Colon (tissue), 2 donors: Measurements from ENCODE around the gene RTBDN.

Experiments used
- FAIRE-seq: peaks from 2 replicates; lab custom pipeline; 2012; peaks lifted over from hg19 to GRCh38; lab: Jason Lieb, UNC
- donor health status: control.
- donor health status: control.

Gene RTBDN

GRCh38 chr19:12834566-12834943 lies at the start of gene RTBDN:
RTBDN (minus strand) TSS chr19:12834579; CDS start chr19:12829979, 4,600 bp downstream.
- FAIRE-seq = no peak

DNA sequence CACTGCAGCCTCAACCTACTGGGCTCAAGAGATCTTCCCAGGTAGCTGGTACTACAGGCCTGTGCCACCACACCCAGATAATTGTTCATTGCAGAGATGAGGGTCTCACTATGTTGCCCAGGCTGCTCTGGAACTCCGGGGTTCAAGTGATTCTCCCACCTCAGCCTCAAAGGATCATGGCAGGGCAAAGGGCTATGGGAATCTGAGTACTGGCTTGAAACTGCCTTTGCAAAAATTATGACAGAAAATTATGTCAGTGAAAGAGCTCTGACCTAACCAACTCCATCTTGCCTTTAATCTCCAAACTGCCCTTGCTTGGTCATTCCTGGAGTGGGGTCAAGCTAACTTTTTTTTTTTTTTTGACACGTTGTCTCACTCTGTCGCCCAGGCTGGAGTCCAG lies 48.2 kb upstream of the RTBDN start:
- FAIRE-seq = no peak

DNA sequence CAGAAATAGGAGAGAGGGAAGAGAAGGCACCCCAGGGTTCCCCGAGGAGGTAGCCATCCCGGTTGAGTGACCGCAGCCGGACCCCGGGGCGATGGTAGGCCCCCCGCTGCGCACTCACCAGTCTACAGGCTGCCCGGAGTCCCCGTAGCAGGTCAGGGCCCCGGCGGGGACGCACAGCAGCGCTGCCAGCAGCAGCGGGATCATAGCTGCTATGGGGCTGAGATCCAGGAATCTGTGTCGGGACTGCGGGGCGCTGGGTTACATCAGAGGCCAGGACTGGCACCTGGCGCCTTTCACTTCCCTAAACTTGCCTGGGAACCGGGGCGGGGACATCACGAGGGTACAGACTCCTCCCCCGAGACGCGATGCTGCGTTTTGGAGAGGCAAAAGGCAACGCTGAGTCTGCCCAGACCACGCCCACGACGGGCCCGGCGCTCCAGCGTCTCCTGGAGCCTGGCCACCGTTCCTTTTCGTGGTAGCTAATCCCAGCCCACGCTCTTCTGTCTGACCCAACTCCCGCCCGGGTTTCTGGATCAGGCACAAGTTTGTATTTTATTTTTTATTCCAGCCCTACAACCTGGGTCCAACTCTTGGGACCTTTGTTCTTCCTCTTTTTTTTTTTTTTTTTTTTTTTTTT lies 46.9 kb upstream of the RTBDN start, which contains the start of gene DNASE2:
DNASE2 (minus strand) TSS at position 278 of the 637 bp plus-strand sequence; CDS start at position 204, 74 bp downstream.
- no peak for FAIRE-seq

DNA sequence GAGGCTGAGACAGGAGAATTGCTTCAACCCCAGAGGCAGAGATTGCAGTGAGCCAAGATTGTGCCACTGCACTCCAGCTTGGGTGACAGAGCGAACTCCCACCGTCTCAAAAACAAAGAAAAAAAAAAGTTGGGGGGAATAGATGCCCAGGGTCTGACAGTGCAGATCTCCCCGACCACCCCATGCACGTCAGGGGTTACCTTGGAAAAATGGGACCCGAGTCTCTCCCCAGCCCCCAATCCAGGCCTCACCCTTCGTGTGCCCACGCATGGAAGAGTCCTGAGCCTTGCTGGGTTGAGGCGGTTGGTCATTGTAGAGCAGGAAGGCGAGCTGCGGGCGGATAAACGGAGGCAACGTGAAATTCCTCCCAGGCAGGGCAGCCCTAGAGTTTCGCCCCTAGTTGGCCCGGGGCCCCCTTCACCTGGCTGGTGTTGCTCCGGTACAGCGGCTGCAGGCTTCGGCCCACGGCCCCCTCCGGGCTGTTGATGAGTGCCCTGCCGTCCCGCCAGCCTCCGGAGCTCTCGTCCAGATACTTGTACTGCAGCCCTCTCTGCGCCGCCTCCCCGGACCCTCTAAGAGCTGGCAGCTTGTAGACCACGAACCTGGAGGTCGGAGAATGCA lies 46.3 kb upstream of the RTBDN start:
- no peak for FAIRE-seq

GRCh38 chr19:12875086-12875485 lies 40.7 kb upstream of the RTBDN start:
- FAIRE-seq = no peak

DNA sequence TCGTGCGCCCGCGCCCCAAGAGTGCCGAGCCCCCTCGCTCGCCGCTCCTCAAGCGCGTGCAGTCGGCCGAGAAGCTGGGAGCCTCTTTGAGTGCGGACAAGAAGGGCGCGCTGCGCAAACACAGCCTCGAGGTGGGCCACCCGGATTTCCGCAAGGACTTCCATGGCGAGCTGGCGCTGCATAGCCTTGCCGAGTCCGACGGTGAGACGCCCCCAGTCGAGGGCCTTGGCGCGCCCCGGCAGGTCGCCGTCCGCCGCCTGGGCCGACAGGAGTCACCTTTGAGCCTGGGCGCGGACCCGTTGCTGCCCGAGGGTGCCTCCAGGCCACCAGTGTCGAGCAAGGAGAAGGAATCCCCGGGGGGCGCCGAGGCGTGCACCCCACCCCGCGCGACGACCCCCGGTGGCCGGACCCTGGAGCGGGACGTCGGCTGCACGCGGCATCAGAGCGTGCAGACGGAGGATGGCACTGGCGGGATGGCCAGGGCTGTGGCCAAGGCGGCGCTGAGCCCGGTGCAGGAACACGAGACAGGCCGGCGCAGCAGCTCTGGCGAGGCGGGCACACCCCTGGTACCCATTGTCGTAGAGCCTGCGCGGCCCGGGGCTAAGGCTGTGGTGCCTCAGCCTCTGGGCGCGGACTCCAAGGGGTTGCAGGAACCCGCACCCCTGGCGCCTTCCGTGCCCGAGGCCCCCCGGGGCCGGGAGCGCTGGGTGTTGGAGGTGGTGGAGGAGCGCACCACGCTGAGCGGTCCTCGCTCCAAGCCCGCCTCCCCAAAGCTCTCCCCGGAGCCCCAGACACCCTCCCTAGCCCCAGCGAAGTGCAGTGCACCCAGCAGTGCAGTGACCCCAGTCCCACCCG lies 39.7 kb upstream of the RTBDN start:
- FAIRE-seq = no peak

- FAIRE-seq = no peak
Observed at GRCh38 chr19:12872941-12873890, 38.8 kb upstream of the RTBDN start.

DNA sequence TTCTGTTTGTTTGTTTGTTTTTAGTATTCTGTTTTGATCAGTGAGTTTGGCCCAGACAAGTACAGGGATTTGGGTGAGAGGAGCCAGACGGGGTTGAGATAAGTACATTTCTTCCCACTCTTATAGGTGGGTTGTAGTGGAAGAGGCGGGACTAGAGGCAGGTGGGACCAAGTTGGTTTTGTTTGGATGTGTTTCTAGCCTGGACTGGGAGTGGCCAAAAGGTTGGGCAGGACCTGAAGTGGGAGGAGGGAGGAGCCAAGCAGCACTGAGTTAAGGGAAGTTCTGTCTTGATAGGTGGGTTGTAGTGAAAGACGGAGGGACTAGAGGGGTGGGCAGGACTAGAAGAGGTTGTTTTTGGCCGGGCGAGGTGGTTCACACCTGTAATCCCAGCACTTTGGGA lies 37.9 kb upstream of the RTBDN start:
- no peak for FAIRE-seq

DNA sequence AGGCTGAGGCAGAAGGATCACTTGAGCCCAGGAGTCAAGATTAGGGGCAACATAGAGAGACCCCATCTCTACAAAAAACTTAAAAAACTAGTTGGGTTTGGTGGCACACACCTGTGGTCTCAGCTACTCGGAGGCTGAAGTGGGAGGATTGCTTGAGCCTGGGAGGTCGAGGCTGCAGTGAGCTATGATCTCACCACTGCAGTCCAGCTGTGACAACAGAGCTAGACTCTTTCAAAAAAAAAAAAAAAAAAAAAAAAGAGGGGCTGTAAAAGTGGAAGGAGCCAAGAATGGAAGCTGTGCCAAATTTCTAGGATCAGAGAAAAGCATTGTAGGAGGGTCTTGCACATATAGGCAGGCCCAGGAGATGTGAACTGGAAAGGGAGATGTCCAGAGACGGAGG lies 37.3 kb upstream of the RTBDN start:
- no peak for FAIRE-seq

GRCh38 chr19:12868540-12869112 lies 34.2 kb upstream of the RTBDN start:
- no peak for FAIRE-seq

GRCh38 chr19:12867120-12868099 lies 33.0 kb upstream of the RTBDN start:
- FAIRE-seq = no peak

GRCh38 chr19:12866416-12867119 lies 32.2 kb upstream of the RTBDN start:
- FAIRE-seq = no peak

DNA sequence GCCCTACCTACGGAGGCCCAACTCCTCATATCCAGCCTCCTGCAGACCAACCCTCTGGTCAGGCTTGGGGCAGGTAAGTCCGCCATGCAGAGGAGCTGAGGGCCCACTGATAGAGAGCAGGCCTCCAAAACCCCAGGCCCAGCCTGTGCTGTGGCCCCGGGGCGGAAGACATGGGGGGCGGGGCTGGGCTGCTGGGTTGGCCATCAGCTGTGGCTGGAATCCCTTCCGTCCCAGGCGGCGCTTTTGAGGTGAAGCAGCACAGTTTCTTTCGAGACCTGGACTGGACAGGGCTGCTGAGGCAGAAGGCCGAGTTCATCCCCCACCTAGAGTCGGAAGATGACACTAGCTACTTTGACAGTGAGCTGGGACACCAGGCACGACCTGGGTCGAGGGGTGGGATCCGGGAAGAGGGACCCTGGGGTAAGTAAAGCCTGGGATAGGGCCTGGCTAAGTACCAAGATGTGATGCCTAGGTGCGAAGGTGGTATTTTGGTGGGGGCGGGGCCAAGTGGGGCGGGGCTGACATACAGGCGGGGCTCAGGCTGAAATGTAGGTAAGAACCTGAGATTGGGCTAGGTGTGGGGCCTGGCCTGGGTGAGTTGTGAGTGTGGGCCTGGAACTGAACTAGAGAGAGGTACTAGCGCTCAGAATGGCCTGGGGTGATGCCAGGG lies 31.5 kb upstream of the RTBDN start:
- no peak for FAIRE-seq

GRCh38 chr19:12864721-12865715 lies 30.6 kb upstream of the RTBDN start:
- no peak for FAIRE-seq

DNA sequence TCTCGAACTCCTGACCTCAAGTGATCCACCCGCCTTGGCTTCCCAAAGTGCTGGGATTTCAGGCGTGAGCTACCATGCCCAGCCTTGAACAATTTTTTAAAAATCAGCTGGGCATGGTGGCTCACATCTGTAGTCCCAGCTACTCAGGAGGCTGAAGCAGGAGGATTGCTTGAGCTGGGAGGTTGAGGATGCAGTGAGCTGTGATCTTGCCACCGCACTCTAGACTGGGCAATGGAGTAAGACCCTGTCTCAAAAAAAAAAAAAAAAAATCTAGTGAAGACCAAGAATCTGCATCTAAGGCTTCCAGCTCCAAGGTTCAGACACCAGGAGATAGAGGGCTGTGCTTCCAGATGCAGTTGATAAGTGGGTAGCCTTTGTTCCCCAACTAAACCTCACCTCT lies 29.8 kb upstream of the RTBDN start:
- FAIRE-seq = no peak

- FAIRE-seq = no peak
Observed at GRCh38 chr19:12859546-12859945, 25.2 kb upstream of the RTBDN start.

DNA sequence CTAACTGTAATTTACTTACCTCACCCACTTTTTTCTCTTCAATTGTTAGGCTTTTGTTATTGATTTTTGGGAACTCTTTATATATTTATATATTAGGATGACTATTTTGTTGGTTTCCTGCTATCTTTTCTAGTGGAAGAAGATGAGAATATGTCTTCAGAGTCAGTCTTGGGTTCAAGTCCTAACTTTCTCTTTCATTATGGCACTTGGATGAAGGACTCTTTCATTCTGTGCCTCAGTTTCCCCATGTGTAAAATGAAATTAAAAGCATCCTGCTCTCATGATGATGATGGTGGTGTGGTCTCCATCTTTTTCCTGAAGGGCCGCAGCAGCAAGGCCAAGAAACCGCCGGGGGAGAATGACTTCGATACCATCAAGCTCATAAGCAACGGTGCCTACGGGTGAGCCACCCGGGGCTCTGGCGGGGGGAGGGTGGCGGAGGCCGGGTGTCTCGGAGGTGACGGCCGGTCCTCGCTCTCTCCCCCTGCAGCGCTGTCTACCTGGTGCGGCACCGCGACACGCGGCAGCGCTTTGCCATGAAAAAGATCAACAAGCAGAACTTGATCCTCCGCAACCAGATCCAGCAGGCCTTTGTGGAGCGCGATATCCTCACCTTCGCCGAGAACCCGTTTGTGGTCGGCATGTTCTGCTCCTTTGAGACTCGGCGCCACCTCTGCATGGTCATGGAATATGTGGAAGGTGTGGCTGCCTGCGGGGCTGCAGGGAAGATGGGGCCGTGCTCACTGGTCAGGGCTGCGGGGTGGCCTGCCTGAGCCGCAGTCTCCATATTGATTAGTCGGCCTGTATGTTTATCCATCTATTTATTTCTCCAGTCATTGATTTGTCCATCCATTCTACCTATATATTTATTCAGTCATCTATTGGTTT lies 23.9 kb upstream of the RTBDN start:
- no peak for FAIRE-seq
